ENCODE results near the gene SLC25A24.

SLC25A24 gene

DNA sequence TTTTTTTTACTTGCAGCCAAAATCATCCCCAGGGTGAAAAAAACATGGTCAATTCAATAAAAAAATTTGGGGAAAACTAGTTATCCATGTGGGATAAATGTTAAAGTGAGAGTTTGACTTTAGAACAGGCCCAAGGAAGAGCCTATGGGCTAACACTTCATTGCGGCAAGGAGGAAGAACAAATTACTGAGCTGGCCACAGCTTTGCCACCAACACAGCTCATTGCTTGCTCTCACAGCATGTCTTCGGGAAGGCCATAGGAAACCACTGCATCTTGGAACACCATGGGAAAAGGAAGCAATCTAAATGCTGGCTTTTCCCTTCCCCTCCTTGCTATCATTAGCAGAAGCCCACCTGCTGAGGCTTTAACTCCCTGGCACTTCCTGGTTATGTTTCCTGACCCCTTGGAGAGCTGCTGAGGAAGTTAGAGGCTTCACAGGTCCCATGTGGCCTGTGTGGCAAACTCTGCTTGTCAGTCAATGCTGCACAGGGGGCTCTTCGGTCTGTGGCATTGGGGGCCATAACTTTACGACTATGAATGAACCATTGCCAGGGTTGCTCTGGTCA is 86.0 kb downstream of the SLC25A24 start:
- DNase-seq (ENCODE audit: low read depth): no peak
- H3K4me3 ChIP-seq (ENCODE audit: low read length): no peak overlapping the region
- TF ChIP-seq, protein P1, sequence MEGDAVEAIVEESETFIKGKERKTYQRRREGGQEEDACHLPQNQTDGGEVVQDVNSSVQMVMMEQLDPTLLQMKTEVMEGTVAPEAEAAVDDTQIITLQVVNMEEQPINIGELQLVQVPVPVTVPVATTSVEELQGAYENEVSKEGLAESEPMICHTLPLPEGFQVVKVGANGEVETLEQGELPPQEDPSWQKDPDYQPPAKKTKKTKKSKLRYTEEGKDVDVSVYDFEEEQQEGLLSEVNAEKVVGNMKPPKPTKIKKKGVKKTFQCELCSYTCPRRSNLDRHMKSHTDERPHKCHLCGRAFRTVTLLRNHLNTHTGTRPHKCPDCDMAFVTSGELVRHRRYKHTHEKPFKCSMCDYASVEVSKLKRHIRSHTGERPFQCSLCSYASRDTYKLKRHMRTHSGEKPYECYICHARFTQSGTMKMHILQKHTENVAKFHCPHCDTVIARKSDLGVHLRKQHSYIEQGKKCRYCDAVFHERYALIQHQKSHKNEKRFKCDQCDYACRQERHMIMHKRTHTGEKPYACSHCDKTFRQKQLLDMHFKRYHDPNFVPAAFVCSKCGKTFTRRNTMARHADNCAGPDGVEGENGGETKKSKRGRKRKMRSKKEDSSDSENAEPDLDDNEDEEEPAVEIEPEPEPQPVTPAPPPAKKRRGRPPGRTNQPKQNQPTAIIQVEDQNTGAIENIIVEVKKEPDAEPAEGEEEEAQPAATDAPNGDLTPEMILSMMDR (IDR thresholded peaks at IDR 0.05; ENCODE audit: insufficient read depth, low read depth, low read length, missing control alignments): no peak

DNA sequence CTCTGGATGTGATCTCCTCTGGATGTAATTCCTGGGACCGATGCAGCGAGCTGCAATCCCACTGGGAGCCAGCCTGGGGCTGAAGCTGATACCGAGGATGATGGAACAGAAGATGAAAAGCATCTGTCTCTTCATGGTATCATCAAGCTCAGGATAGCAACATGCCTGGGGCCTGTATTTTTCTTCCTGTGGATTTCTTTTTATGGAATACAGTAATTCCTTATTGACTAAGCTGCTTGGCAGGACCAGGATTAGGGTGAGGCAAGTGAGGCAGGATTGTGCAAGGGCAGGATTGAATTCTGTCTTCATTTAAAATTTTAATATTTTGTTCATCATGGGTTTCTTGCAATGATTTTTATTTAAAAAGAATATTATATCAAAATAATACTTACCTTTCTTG is 86.6 kb downstream of the SLC25A24 start:
- peak; percentile 51 for DNase-seq (ENCODE audit: low read depth)
- TF ChIP-seq, protein P1 (IDR thresholded peaks at IDR 0.05; ENCODE audit: insufficient read depth, low read depth, low read length, missing control alignments): no peak
- no peak overlapping the region for H3K4me3 ChIP-seq (ENCODE audit: low read length)

DNA sequence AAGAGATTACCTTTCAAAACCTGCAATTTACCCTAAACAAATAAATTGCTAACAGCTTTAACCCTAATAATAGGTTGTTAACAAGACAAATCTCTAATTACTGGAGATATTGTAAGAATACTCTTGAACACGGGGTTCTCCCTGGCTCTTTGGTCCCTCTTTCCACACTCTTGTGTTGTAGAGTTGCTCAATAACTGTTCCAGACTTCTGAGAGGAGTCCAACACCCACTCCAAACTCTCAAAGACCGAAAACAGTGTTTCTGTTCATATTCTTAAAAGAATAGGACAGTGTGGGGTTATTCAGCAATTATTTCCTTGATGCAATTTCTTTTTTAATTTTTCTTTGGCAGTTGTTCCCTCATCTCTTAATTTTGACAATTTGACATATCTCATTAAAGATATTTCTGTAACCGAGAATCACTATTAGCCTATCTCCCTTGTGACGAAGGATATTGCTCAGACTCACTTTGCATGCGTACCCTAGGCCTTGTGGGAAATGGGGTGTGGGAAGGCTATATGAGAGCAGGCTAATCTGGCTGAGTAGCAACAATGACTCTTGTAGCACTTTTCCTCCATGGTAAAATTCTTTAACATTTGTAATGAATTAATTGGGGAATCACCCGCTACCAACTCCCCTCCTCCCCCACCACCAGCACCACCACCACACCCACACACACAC is 90.7 kb downstream of the SLC25A24 start:
- DNase-seq (ENCODE audit: low read depth): no peak
- no peak overlapping the region for H3K4me3 ChIP-seq (ENCODE audit: low read length)
- TF ChIP-seq, protein P1 (IDR thresholded peaks at IDR 0.05; ENCODE audit: insufficient read depth, low read depth, low read length, missing control alignments): no peak

DNA sequence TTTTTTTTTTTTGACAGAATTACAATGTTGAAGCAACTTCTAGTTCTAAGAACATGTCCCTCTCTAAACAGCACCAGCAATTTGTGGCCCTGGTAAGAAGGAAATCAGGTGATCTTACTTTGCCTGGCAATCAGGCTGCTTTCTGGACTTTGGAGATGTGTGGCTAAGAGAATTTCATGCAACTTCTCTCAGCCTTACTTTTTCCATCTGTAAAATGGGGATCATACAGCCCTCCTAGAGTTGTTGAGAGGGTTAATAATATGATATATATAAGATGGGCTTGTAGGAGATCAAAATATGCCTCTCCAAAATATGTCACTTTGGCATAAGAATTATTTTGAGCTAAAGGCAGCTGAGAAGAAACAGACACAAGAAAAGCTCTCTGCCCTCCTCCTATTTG is 92.0 kb downstream of the SLC25A24 start:
- DNase-seq (ENCODE audit: low read depth): no peak
- TF ChIP-seq, protein P1 (IDR thresholded peaks at IDR 0.05; ENCODE audit: insufficient read depth, low read depth, low read length, missing control alignments): no peak
- H3K4me3 ChIP-seq (ENCODE audit: low read length): no peak overlapping the region

DNA sequence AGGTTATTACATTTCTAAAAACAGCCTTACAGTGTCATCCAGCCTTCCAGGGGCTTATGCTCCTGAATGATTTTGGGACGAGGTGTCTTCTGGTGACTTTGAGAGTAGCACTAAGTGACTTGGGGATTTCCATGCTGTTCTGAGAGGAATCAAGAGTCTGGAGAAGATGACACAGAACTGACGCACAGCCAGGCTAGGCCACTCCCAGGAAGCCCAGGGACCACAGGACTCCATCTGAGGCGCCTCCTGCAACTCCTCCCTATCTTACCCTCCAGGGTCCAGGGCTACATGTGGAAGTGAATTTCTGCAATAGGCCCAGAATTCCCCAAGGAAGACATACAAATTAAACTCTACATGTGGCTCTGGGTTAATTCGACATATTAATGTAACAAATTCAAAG is 92.5 kb downstream of the SLC25A24 start:
- peak; percentile 71 for DNase-seq (ENCODE audit: low read depth)
- TF ChIP-seq, protein P1 (IDR thresholded peaks at IDR 0.05; ENCODE audit: insufficient read depth, low read depth, low read length, missing control alignments): no peak
- no peak overlapping the region for H3K4me3 ChIP-seq (ENCODE audit: low read length)

DNA sequence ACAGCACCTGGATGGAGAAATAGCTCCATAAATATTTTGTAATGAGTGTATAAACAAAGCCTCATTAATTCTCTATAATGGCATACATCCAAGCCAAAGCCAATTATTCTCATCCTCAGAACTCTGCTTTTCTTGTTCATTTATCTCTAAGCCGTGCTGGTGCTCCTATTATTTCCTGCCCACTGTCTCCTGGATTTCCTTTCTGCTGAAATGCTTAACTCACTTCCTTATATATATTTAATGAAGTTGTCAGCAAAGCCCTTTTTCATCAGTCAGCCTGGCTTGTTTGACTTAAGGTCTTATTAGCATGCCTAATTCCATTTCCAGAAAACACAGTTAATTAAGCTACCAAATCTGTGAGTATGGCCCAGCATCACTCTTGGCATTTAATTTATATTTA is 93.4 kb downstream of the SLC25A24 start:
- no peak overlapping the region for H3K4me3 ChIP-seq (ENCODE audit: low read length)
- no peak for DNase-seq (ENCODE audit: low read depth)
- TF ChIP-seq, protein P1 (IDR thresholded peaks at IDR 0.05; ENCODE audit: insufficient read depth, low read depth, low read length, missing control alignments): no peak

DNA sequence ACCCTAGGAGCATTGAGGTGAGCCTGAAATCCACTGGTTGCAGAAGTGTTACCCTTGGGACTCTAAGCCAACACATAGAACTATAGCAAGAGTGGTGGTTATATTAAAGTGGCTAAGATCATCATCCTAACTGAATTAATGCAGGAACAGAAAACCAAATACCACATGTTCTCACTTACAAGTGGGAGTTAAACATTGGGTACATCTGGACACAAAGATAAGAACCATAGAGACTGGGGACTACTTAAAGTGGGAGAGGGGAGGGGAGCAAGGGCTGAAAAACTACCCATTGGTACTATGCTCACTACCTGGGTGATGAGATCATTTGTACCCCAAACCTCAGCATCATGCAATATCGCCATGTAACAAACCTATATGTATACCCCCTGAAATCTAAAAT is 100.0 kb downstream of the SLC25A24 start:
- TF ChIP-seq, protein P1 (IDR thresholded peaks at IDR 0.05; ENCODE audit: insufficient read depth, low read depth, low read length, missing control alignments): no peak
- DNase-seq (ENCODE audit: low read depth): no peak

More for the DNA sequence above, 100.0 kb downstream of the SLC25A24 start:
- H3K4me3 ChIP-seq (ENCODE audit: low read length): no peak overlapping the region
